HK-2 (cell line): ENCODE results near the gene ERAP2.

Source experiments
- DNase-seq: peaks from one replicate; pipeline ENCODE4 v3.0.0-alpha.2; 2018; ENCODE audit not compliant: unreplicated experiment

The ERAP2 gene

GRCh38 chr5:96933764-96934707 lies 57.7 kb downstream of the ERAP2 start:
- no peak for DNase-seq

- peak; percentile 89 for DNase-seq
These were observed 58.6 kb downstream of the ERAP2 start for GRCh38 chr5:96934708-96935558.

- peak; percentile 94 for DNase-seq
These were observed 59.5 kb downstream of the ERAP2 start, which contains the start of gene LNPEP for GRCh38 chr5:96935559-96936430. TSS of gene LNPEP (plus strand) at chr5:96936080. CDS start at chr5:96936156, 76 bp downstream.

- peak; percentile 30 for DNase-seq
These were observed 60.4 kb downstream of the ERAP2 start for GRCh38 chr5:96936431-96937320.

- DNase-seq = no peak
These were observed 64.3 kb downstream of the ERAP2 start for GRCh38 chr5:96940586-96940985.

GRCh38 chr5:96941140-96941539 lies 64.8 kb downstream of the ERAP2 start:
- DNase-seq = no peak

- DNase-seq = no peak
These were observed 65.8 kb downstream of the ERAP2 start for GRCh38 chr5:96942078-96942477.

GRCh38 chr5:96942911-96943310 lies 66.6 kb downstream of the ERAP2 start:
- no peak for DNase-seq

- DNase-seq = no peak
These were observed 67.5 kb downstream of the ERAP2 start for GRCh38 chr5:96943799-96944198.

- DNase-seq = no peak
These were observed 69.0 kb downstream of the ERAP2 start for GRCh38 chr5:96945144-96945897.

- DNase-seq = no peak
These were observed 70.1 kb downstream of the ERAP2 start for GRCh38 chr5:96946381-96946780.

GRCh38 chr5:96952118-96952750 lies 75.9 kb downstream of the ERAP2 start:
- DNase-seq = no peak

- no peak for DNase-seq
These were observed 76.9 kb downstream of the ERAP2 start for GRCh38 chr5:96952974-96953730.

- no peak for DNase-seq
These were observed 81.2 kb downstream of the ERAP2 start for GRCh38 chr5:96957254-96958049.

- DNase-seq = no peak
These were observed 82.7 kb downstream of the ERAP2 start for GRCh38 chr5:96958977-96959376.

- no peak for DNase-seq
These were observed 84.8 kb downstream of the ERAP2 start for GRCh38 chr5:96961053-96961452.

GRCh38 chr5:96962540-96962991 lies 86.3 kb downstream of the ERAP2 start:
- no peak for DNase-seq

GRCh38 chr5:96963267-96963666 lies 87.0 kb downstream of the ERAP2 start:
- no peak for DNase-seq
